Tibial nerve (tissue), 4 donors: ENCODE results near the gene KCNAB3. TPM values are rescaled to one million over a fixed set of nuclear protein-coding genes. Genes with fewer than 3 reads are reported as not detected.

Experiments used
- DNase-seq, 2 donors: peaks; one replicate each; pipeline ENCODE4 v3.0.0-alpha.2; 2019; ENCODE audit warnings: low spot score in 2 of 2
- H3K27ac ChIP-seq, 4 donors: fragments of 200-600 bp; sonication (generic) in 3 of 4; one replicate each; pipeline ENCODE4 v1.5.1; 2017 to 2019; ENCODE audit warnings: mild to moderate bottlenecking in 1 of 4
- H3K27me3 ChIP-seq, 2 donors: fragments of 200-600 bp; sonication (generic) in 1 of 2; one replicate each; pipeline versions ENCODE4 v1.5.1 to v1.6.0; 2017 to 2019
- H3K36me3 ChIP-seq, 3 donors: fragments of 200-600 bp; sonication (generic); one replicate each; pipeline ENCODE4 v1.5.1; 2018 to 2019
- H3K4me1 ChIP-seq, 4 donors: fragments of 200-600 bp; sonication (generic) in 3 of 4; one replicate each; pipeline ENCODE4 v1.5.1; 2017 to 2019
- H3K4me3 ChIP-seq, 4 donors: fragments of 200-600 bp; sonication (generic) in 3 of 4; one replicate each; pipeline ENCODE4 v1.5.1; 2017 to 2019; ENCODE audit warnings: mild to moderate bottlenecking in 1 of 4, moderate library complexity in 1 of 4
- H3K9me3 ChIP-seq, 4 donors: fragments of 200-600 bp; sonication (generic) in 3 of 4; one replicate each; pipeline ENCODE4 v1.5.1; 2017 to 2019
- CTCF ChIP-seq, 5 experiments: fragments of 200-600 bp in 3 of 5; fragments of 450-650 bp in 2 of 5; sonication (generic) in 3 of 5; IDR thresholded peaks; one replicate each; pipeline ENCODE4 v1.5.1; 2016 to 2019; ENCODE audit warnings: antibody characterized with exemption in 5 of 5, mild to moderate bottlenecking in 3 of 5, moderate library complexity in 2 of 5
- EP300 ChIP-seq, 2 donors: sonication (generic); formaldehyde crosslinking; IDR thresholded peaks; one replicate each; pipeline ENCODE4 v1.6.1; 2017; ENCODE audit warnings: antibody characterized with exemption in 2 of 2, mild to moderate bottlenecking in 1 of 2
- POLR2A ChIP-seq, 2 donors: fragments of 450-650 bp; IDR thresholded peaks; one replicate each; pipeline ENCODE4 v1.6.1; 2017; ENCODE audit warnings: antibody characterized with exemption in 2 of 2, mild to moderate bottlenecking in 2 of 2, moderate library complexity in 2 of 2
- WGBS, 2 donors: methylation state at CpG; one replicate each; pipeline ENCODE4 v1.1.5; 2018; 5-methylcytosine and 5-hydroxymethylcytosine counted together
- small RNA-seq: library from RNA; depleted of rRNA; stranded (forward); fragments of <200 nt; gene quantifications from one replicate; pipeline ENCODE3, GENCODE V24; 2016
- total RNA-seq, 4 donors: library from RNA; depleted of rRNA; stranded (reverse); fragments of >200 nt; gene quantifications; one replicate each; pipeline ENCODE4 v1.1.0, GENCODE V29; 2016

KCNAB3 gene
- total RNA-seq, 4 donors from 2014 or later: 1.1 to 6.0 (median 1.4) TPM

- no peak overlapping the region for H3K4me3 ChIP-seq
- no peak overlapping the region for H3K27ac ChIP-seq
- H3K4me1 ChIP-seq: peaks cover 0 to 15% (median 0%) of the 10 kb centered on the region in 4 donors
- no peaks in the 10 kb centered on the region for H3K27me3 ChIP-seq
- 82 to 85% methylated on average over 2 of the region's 2 CpGs for WGBS, 2 donors
- peaks cover 0 to 17% (median 0%) of the 10 kb centered on the region in 3 donors for H3K36me3 ChIP-seq
- TF ChIP-seq CTCF (IDR thresholded peaks at IDR 0.05) (no peak), POLR2A (IDR thresholded peaks at IDR 0.05) (no peak), EP300 (IDR thresholded peaks at IDR 0.05) (no peak)
- no peak for DNase-seq
- H3K9me3 ChIP-seq: no peaks in the 10 kb centered on the region
These were observed 53.8 kb downstream of the KCNAB3 start for GRCh38 chr17:7875804-7876370.

- 63 to 72% methylated on average over 4 of the region's 4 CpGs for WGBS, 2 donors
- H3K27ac ChIP-seq: no peak overlapping the region
- DNase-seq: no peak
- TF ChIP-seq POLR2A (IDR thresholded peaks at IDR 0.05): no peak
- H3K36me3 ChIP-seq: no peaks in the 10 kb centered on the region
- no peak overlapping the region for H3K4me3 ChIP-seq
- no peaks in the 10 kb centered on the region for H3K4me1 ChIP-seq
- no peaks in the 10 kb centered on the region for H3K27me3 ChIP-seq
- H3K9me3 ChIP-seq: no peaks in the 10 kb centered on the region
These were observed 56.6 kb downstream of the KCNAB3 start for GRCh38 chr17:7873051-7873450.

Small RNA genes lying within 50 kb of the gene (small RNA-seq; reads per million reads assigned to genes)
- gene SCARNA21: 1.1 reads per million, percentile 25 among the genes with 10 or more reads in this experiment

Other genes starting within 250 kb of the KCNAB3 start
- gene TP53, start 242.4 kb downstream of the KCNAB3 start, total RNA-seq: 10 to 100 TPM; 26.7 to 32.1 (median 30.0) TPM
- 1 to 10 TPM; 3.6 to 8.0 (median 4.8) TPM for gene WRAP53, start 241.4 kb downstream of the KCNAB3 start, total RNA-seq
- gene EFNB3, start 224.7 kb downstream of the KCNAB3 start, total RNA-seq: under 1 TPM in 2 of 4 donors, not detected in 2; 0.20 to 0.21 TPM
- 1 to 10 TPM in 1 of 4 donors, under 1 TPM in 3; under 0.01 to 1.4 (median under 0.01) TPM for gene DNAH2, start 212.1 kb downstream of the KCNAB3 start, total RNA-seq
- 10 to 100 TPM in 2 of 4 donors, 1 to 10 TPM in 2; 7.5 to 10.8 (median 9.7) TPM for gene KDM6B, start 95.6 kb downstream of the KCNAB3 start, total RNA-seq
- 10 to 100 TPM in 3 of 4 donors, 1 to 10 TPM in 1; 9.2 to 41.7 (median 25.6) TPM for gene TMEM88, start 74.8 kb downstream of the KCNAB3 start, total RNA-seq
- 100 to 1,000 TPM; 104 to 198 (median 167) TPM for gene NAA38, start 72.3 kb downstream of the KCNAB3 start, total RNA-seq
- gene CYB5D1, start 71.9 kb downstream of the KCNAB3 start, total RNA-seq: 10 to 100 TPM in 2 of 4 donors, 1 to 10 TPM in 2; 9.4 to 13.6 (median 11.1) TPM
- gene CHD3, start 41.1 kb downstream of the KCNAB3 start, total RNA-seq: 100 to 1,000 TPM in 3 of 4 donors, 10 to 100 TPM in 1; 80.4 to 202 (median 125) TPM
- gene RNF227, start 13.6 kb downstream of the KCNAB3 start, total RNA-seq: 10 to 100 TPM in 1 of 4 donors, 1 to 10 TPM in 3; 2.6 to 41.2 (median 3.8) TPM
- gene TRAPPC1, start 2.1 kb upstream of the KCNAB3 start, total RNA-seq: 10 to 100 TPM; 24.1 to 39.3 (median 36.8) TPM
- 10 to 100 TPM; 22.4 to 38.0 (median 28.0) TPM for gene CNTROB, start 2.4 kb upstream of the KCNAB3 start, total RNA-seq
- gene GUCY2D, start 72.8 kb upstream of the KCNAB3 start, total RNA-seq: under 1 TPM in 1 of 4 donors, not detected in 3; 0.30 TPM
- gene ALOX15B, start 109.2 kb upstream of the KCNAB3 start, total RNA-seq: 10 to 100 TPM in 2 of 4 donors, 1 to 10 TPM in 2; 3.8 to 22.8 (median 9.3) TPM
- not detected for gene ALOX12B, start 157.9 kb upstream of the KCNAB3 start, total RNA-seq
- gene ALOXE3, start 188.7 kb upstream of the KCNAB3 start, total RNA-seq: not detected
- gene HES7, start 194.2 kb upstream of the KCNAB3 start, total RNA-seq: 1 to 10 TPM in 1 of 4 donors, not detected in 3; 2.1 TPM
- gene PER1, start 222.5 kb upstream of the KCNAB3 start, total RNA-seq: 100 to 1,000 TPM; 157 to 328 (median 204) TPM
- 10 to 100 TPM; 48.0 to 72.1 (median 59.0) TPM for gene VAMP2, start 233.1 kb upstream of the KCNAB3 start, total RNA-seq
- gene TMEM107, start 246.5 kb upstream of the KCNAB3 start, total RNA-seq: 10 to 100 TPM; 28.2 to 47.1 (median 38.2) TPM